Peyer's patch (tissue), 4 donors: ENCODE results near the gene FBH1.

Experiments used
- CTCF ChIP-seq, 6 experiments: fragments of 450-650 bp in 4 of 6; fragments of 200-600 bp in 2 of 6; sonication (generic) in 1 of 6; IDR thresholded peaks; one replicate each; pipeline ENCODE4 v1.5.1; 2017 to 2019; ENCODE audit warnings: antibody characterized with exemption in 6 of 6, mild to moderate bottlenecking in 3 of 6, moderate library complexity in 1 of 6
- POLR2A ChIP-seq, 2 donors: fragments of 450-650 bp; IDR thresholded peaks; one replicate each; pipeline ENCODE4 v1.5.1; 2017; ENCODE audit warnings: antibody characterized with exemption in 2 of 2, mild to moderate bottlenecking in 2 of 2, moderate library complexity in 2 of 2

- TF ChIP-seq CTCF (IDR thresholded peaks at IDR 0.05) (no peak), POLR2A (IDR thresholded peaks at IDR 0.05) (no peak)
Measured at GRCh38 chr10:5898163-5898562, 8.1 kb downstream of the FBH1 start.
